CD4-positive, alpha-beta T cell treated with Interleukin-6 at 100 ng/mL for 8 hours (primary cell): Measurements from ENCODE around the gene IDI2.

Experiments
- DNase-seq: peaks from one replicate; pipeline ENCODE4 v3.0.0-alpha.2; 2020; ENCODE audit warnings: mixed read lengths, low spot score

The IDI2 gene

DNA sequence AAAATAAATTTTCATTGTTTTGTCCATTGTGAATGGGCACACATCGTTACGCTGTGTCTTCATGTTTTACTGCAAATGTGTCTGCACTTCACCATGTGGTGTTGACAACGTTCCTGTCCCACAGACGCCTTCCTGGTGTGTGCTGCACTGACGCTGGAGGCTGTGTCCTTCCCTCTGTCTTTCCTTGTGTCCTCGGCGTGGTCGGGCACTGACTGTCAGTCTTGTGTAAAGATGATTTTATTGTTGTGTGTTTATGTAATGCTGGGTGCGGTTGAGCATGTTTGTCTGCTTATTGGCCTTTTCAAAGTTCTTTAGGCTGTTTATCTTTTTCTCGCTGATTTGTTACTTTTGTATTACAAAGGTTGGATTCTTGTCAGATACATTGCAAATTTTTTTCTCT is 18.1 kb downstream of the IDI2 start:
- DNase-seq = no peak

- DNase-seq = no peak
These were observed 19.1 kb downstream of the IDI2 start for GRCh38 chr10:1006573-1006972.

- no peak for DNase-seq
These were observed 21.6 kb downstream of the IDI2 start for GRCh38 chr10:1003884-1004670.

GRCh38 chr10:1002425-1003006 is 23.1 kb downstream of the IDI2 start:
- no peak for DNase-seq

GRCh38 chr10:997266-998022 is 28.2 kb downstream of the IDI2 start:
- no peak for DNase-seq

DNA sequence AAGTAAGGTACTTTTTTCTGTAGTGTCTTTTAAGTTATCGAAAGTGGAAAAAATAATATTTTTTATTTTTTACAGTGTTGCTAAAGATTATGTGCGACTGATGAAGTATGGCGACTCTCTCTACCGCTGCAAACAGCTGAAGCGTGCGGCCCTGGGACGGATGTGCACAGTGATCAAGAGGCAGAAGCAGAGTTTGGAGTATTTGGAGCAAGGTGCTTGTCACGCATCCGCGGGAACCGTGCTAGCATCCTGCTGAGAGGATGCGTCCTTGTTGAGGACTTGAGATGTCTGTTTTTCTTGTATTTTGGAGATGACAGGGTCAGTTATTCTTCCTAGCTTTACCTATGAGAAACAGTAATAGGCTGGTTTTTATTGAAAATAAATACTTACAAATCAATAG is 29.6 kb downstream of the IDI2 start:
- no peak for DNase-seq

DNA sequence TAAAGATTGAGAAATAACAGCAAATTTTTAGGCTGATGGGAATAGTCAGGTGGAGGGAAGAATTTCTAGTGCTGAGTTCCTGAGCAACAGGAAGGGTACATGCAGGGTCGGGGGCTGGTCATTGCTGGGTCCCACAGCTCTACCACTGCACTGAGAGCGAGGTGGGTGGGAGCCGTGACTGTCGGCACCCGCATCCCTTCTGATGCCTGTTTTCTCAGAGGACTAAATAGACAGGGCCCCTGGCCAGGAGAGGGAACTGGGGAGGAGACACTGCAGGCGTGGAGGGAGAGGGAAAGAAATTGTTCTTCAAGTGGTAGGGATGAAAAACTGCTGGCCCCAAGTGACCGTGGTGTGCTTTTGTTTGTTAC is 30.1 kb downstream of the IDI2 start:
- DNase-seq = no peak

- no peak for DNase-seq
These were observed 30.7 kb downstream of the IDI2 start for GRCh38 chr10:994836-995558.

DNA sequence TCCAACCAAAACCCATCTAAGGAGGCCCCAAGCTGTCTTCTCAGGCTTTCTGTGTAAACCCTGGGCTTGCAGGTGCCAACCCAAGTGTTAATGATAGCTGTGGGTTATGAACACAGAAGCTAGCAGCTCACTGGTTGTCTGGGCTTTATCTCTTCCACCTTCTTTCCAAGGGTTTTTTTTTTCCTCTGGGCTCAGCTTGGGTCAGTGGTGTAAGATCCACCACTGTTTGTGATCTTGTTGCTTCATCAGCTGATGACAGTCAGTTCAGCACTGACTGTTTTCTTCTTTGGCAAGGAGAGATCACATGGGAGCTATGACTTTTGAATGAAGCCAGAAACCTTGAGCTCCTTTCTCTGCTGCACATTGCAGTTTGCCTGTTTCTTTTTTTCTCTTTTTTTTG is 32.8 kb downstream of the IDI2 start:
- no peak for DNase-seq

GRCh38 chr10:992467-992866 is 33.2 kb downstream of the IDI2 start:
- no peak for DNase-seq

DNA sequence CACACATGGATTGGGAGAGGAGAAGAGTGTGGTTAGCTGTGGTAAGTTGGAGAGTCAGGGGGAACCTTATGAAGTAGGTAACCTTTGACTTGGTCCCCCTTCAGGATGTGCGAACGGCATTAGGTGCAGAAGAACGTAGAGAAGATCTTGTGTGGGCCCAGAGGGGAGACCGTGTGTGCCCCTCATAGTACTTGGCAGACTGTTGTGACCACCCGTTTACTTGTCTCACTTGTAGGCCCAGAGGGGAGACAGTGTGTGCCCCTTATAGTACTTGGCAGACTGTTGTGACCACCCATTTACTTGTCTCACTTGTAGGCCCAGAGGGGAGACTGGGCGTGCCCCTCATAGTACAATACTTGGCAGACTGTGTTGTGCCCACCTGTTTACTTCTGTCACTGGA is 34.9 kb downstream of the IDI2 start:
- DNase-seq = no peak

- no peak for DNase-seq
These were observed 36.8 kb downstream of the IDI2 start for GRCh38 chr10:988667-989545.

GRCh38 chr10:987870-988666 is 37.6 kb downstream of the IDI2 start, which contains the start of gene GTPBP4:
GTPBP4 (plus strand) TSS chr10:988434; CDS start chr10:988480, 46 bp downstream.
- DNase-seq = peak; percentile 96

DNA sequence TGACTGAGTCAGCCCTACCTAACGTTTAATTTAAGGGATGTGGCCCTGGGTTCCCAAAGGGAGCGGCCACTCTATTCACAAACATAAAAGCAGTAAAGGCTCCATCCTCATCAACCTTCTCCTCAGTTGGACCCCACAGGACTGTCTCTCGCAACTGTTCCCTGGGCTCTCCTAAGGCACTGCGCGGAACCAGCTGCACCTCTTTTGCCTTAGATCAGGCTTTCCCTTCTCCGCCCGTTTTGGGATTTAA is 38.1 kb downstream of the IDI2 start:
- no peak for DNase-seq

DNA sequence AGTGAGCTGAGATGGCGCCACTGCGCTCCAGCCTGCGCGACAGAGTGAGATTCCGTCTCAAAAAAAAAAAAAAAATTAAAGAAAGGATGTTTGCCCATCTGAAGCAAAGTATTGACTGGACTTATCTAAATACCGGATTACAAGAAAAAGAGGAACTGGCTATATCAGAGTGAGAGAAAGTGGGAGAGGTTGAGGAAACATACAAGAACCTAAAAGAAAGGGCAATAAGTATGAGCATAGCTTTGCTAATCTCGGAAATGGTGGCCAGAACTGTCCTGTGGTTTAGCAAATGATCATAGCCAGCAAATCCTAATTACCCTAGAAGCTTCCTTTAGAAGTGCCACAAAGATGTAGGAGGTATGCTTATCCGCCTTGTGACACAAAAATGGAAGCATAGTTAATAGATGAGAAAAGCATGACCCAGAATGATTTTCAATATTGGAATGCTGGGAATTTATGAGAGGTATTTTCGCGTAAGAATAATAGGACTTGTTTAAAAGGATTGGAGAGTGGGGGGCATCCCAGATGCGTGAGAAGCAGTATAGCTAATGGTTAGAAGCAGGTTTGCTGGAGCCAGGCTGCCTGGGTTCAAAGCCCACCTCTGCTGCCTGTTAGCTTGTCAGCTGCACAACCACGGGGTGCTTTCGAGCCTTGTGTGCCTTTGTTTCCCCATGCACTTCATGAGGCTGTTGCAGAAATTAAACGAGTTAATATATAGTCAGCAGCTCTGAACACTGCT is 38.6 kb downstream of the IDI2 start:
- DNase-seq = no peak

GRCh38 chr10:986137-986825 is 39.4 kb downstream of the IDI2 start:
- no peak for DNase-seq

- no peak for DNase-seq
These were observed 40.3 kb downstream of the IDI2 start for GRCh38 chr10:985361-985760.

DNA sequence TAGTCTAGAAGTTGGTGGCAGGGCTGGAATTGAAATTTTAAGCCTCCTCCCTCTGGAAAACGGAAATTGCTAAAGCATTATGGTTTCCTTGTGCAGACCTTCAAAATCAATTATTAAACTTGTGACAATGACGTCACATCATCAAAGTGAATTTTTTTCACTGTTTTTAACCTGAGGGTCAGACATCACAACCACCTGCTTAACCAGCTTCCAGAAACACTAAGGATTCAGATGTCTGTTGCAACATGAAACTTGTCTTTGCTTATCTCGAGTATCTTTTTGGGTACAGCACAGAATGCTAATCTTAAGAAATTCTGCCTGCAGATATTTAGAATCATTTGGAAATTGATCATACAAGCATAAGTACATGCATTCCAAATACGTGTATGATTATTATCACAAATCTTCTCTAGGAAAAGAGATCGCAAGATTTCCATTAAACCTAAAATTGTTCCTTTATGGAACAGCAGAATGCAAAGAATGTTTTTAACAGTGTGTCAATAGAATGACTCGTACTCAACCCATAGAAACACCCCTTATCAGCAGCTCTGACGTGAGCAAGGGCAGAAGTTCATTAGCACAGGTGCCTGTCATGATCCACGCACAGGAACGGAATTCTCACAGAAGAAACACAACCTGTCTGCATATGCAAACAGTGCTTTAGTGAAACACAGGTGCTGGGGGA is 41.5 kb downstream of the IDI2 start:
- no peak for DNase-seq

DNA sequence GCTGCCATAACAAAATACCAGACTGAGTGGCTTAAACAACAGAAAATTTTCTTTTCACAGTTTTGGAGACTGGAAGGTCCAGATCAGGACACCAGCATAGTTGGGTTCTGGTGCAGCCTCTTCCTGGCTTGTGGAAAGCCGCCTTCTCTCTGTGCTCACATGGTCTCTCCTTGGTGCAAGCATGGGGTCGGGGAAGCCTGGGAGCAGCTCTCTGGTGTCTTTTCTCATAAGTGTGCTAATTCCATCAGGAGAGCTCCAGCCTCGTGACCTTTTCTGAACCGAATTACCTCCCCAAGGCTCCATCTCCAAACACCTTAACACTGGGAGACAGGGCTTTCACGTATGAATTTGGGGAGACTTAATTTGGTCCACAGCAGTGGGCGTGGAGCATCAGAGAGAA is 42.3 kb downstream of the IDI2 start:
- no peak for DNase-seq
